Sigmoid colon (tissue), 4 donors: ENCODE measurements around the gene OXCT2.

Source experiments
- CTCF ChIP-seq, 4 experiments: fragments of 450-650 bp in 3 of 4; fragments of 200-600 bp in 1 of 4; IDR thresholded peaks; one replicate each; pipeline ENCODE4 v1.5.1; 2016 to 2019; ENCODE audit warnings: antibody characterized with exemption in 4 of 4, mild to moderate bottlenecking in 3 of 4, moderate library complexity in 2 of 4
- EP300 ChIP-seq, 4 donors: sonication (generic); formaldehyde crosslinking; IDR thresholded peaks; one replicate each; pipeline ENCODE4 v1.6.1; 2017; ENCODE audit warnings: antibody characterized with exemption in 4 of 4
- POLR2A ChIP-seq, 2 donors: fragments of 450-650 bp; IDR thresholded peaks; one replicate each; pipeline ENCODE4 v1.6.1; 2016; ENCODE audit warnings: antibody characterized with exemption in 2 of 2, mild to moderate bottlenecking in 2 of 2, moderate library complexity in 2 of 2
- POLR2AphosphoS5 ChIP-seq, 4 donors: sonication (generic); formaldehyde crosslinking; IDR thresholded peaks; one replicate each; pipeline ENCODE4 v1.6.1; 2017; ENCODE audit warnings: antibody characterized with exemption in 4 of 4

GRCh38 chr1:39819091-39819812 is 48.1 kb upstream of the OXCT2 start:
- TF ChIP-seq CTCF (IDR thresholded peaks at IDR 0.05) (no peak), EP300 (IDR thresholded peaks at IDR 0.05) (no peak), POLR2A (IDR thresholded peaks at IDR 0.05) (no peak), POLR2AphosphoS5 (IDR thresholded peaks at IDR 0.05) (no peak)
